Neural progenitor cell (in vitro differentiated cells): ENCODE results near the gene UGP2.
"Not testable (repeated sequence)": the region's sequence is repeated elsewhere in the genome, so short reads cannot be mapped to it uniquely, and the experiment has no call there.

Experiments
- EZH2 ChIP-seq: fragments of 200-600 bp; sonication (generic); IDR thresholded peaks from 2 replicates; pipeline ENCODE4 v1.6.1; 2017; ENCODE audit warnings: antibody characterized with exemption, mild to moderate bottlenecking, moderate library complexity
- EZH2phosphoT487 ChIP-seq: fragments of 200-600 bp; sonication (generic); IDR thresholded peaks from 2 replicates; pipeline ENCODE4 v1.6.1; 2017; ENCODE audit warnings: antibody characterized with exemption
- TF ChIP-seq, protein P1 (sequence below): fragments of 200-600 bp; sonication (generic); IDR thresholded peaks from 2 replicates; pipeline ENCODE4 v1.5.1; 2017; ENCODE audit warnings: antibody characterized with exemption, mild to moderate bottlenecking

DNA sequence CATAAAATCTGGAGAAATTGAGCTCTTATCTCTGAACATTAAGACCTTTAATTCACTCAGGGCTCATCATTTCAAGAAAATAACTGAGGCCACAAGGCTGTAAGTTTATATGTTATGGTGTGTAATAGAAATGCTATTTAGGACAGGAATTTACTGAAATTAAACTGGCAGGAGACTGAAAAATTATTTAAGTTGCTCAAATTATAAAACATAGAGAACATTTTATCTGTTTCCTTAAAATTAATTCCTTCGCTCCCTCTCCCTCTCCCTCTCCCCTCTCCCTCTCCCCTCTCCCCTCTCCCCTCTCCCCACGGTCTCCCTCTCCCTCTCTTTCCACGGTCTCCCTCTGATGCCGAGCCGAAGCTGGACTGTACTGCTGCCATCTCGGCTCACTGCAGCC, 33.7 kb upstream of the UGP2 start:
- TF ChIP-seq, protein P1, sequence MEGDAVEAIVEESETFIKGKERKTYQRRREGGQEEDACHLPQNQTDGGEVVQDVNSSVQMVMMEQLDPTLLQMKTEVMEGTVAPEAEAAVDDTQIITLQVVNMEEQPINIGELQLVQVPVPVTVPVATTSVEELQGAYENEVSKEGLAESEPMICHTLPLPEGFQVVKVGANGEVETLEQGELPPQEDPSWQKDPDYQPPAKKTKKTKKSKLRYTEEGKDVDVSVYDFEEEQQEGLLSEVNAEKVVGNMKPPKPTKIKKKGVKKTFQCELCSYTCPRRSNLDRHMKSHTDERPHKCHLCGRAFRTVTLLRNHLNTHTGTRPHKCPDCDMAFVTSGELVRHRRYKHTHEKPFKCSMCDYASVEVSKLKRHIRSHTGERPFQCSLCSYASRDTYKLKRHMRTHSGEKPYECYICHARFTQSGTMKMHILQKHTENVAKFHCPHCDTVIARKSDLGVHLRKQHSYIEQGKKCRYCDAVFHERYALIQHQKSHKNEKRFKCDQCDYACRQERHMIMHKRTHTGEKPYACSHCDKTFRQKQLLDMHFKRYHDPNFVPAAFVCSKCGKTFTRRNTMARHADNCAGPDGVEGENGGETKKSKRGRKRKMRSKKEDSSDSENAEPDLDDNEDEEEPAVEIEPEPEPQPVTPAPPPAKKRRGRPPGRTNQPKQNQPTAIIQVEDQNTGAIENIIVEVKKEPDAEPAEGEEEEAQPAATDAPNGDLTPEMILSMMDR = not testable (repeated sequence)
- TF ChIP-seq EZH2, EZH2phosphoT487: not testable (repeated sequence)
